Heart left ventricle (tissue), 16 donors: Measurements from ENCODE around the gene FOXD4L1. TPM values are rescaled to one million over a fixed set of nuclear protein-coding genes. Genes with fewer than 3 reads are reported as not detected.
A peak's percentile ranks its signal among the peaks of the same experiment; 100 is the strongest.
"Not testable (repeated sequence)": the region's sequence is repeated elsewhere in the genome, so short reads cannot be mapped to it uniquely, and the experiment has no call there.

ENCODE experiments used
- ATAC-seq, 4 donors: fragments of 200-7000 bp; cut with Tn5 transposase; one replicate each; pipeline ENCODE4 v1.9.1; 2020 to 2022; ENCODE audit warnings: moderate library complexity in 4 of 4, mild to moderate bottlenecking in 3 of 4, moderate number of reproducible peaks in 1 of 4
- DNase-seq, 5 donors: peaks; one replicate each; pipeline ENCODE4 v3.0.0-alpha.2; 2020
- H3K27ac ChIP-seq, 12 donors: fragments of 200-600 bp; sonication (generic) in 4 of 12; one replicate each; pipeline versions ENCODE4 v1.5.0 to v1.8.0; 2016 to 2022; ENCODE audit warnings: mild to moderate bottlenecking in 2 of 12
- H3K27me3 ChIP-seq, 9 donors: fragments of 200-600 bp; sonication (generic) in 2 of 9; one replicate each; pipeline versions ENCODE4 v1.5.1 to v1.8.0; 2016 to 2022; ENCODE audit warnings: mild to moderate bottlenecking in 3 of 9
- H3K36me3 ChIP-seq, 9 donors: fragments of 200-600 bp; sonication (generic) in 2 of 9; one replicate each; pipeline versions ENCODE4 v1.5.0 to v1.8.0; 2018 to 2022; ENCODE audit warnings: mild to moderate bottlenecking in 2 of 9
- H3K4me1 ChIP-seq, 12 donors: fragments of 200-600 bp; sonication (generic) in 4 of 12; one replicate each; pipeline versions ENCODE4 v1.5.0 to v1.8.0; 2016 to 2022; ENCODE audit warnings: mild to moderate bottlenecking in 3 of 12
- H3K4me3 ChIP-seq, 12 donors: fragments of 200-600 bp; sonication (generic) in 4 of 12; one replicate each; pipeline versions ENCODE4 v1.5.0 to v1.8.0; 2017 to 2022; ENCODE audit warnings: mild to moderate bottlenecking in 9 of 12, moderate library complexity in 4 of 12
- H3K9me3 ChIP-seq, 12 donors: fragments of 200-600 bp; sonication (generic) in 4 of 12; one replicate each; pipeline versions ENCODE4 v1.5.0 to v1.8.0; 2016 to 2022; ENCODE audit warnings: mild to moderate bottlenecking in 1 of 12
- WGBS, 4 donors: extraction: QIAGEN DNeasy Blood & Tissue Kit in 2 of 4; methylation state at CpG; one replicate each; pipeline versions ENCODE4 v1.1.5 to v1.1.7; 2013 to 2018; 5-methylcytosine and 5-hydroxymethylcytosine counted together
- intact Hi-C, 10 donors: fragments of 100-400 bp; cut with DNase I; formaldehyde crosslinking; loops; one replicate each; pipeline versions ENCODE4 v1.11.1 to v1.14.2; 2022
- long read RNA-seq, 3 donors: library from polyadenylated mRNA; unstranded; transcript quantifications; one replicate each; pipeline ENCODE4 v2.0.0, GENCODE V29; 2020 to 2021
- polyA plus RNA-seq, 2 donors: library from polyadenylated mRNA; stranded (reverse); fragments of 200-250 nt; gene quantifications; one replicate each; pipeline ENCODE4 v1.2.3, GENCODE V29; 2013
- total RNA-seq, 9 donors: library from RNA; depleted of rRNA in 2 of 9; stranded (reverse); fragments of >200 nt in 2 of 9; fragmentation: NEBNext Ultra II Directional in 3 of 9; extraction: Animal tissue kit (Norgen Biotek cat#: 25700) in 3 of 9; gene quantifications; one replicate each; pipeline versions ENCODE4 v1.1.0 to v1.2.4, GENCODE V29; 2016 to 2023
- donor health status: ischemic (EF 13 %, LVEDD 7.1; RV severe dilation, severe dysfunction).
- donor health status: healthy with polysubstance abuse.
- donor health status: DM: no; HTN: yes; CAD: no.
- donor health status: DM: no; HTN: no; CAD: no.
- donor health status: ischemic (EF 25% LVEDD 6.9; RV normal size, moderate dysfunction).
- donor health status: ischemic (EF 25% LVEDD 5.7; RV mildly dilated, moderate dysfunction).
- donor health status: healthy.
- donor health status: DM: yes; HTN: yes; CAD: no.
- donor health status: ischemic (EF 35%, LVEDD 5.7; RV mildly dilated, moderate dysfunction).
- donor health status: nonischemic (EF 11% LVEDD 7.7; RV severe dilation, severe dysfunction).
- donor health status: DM: yes; HTN: yes; CAD: no.
- donor health status: PGD.
- donor health status: ischemic (EF 29% LVEDD 5.4; RV normal size, mild dysfunction).
- donor health status: nonischemic (EF 23%, LVEDD 6.1; RV moderate dilation, normal function).

FOXD4L1 gene
- under 1 TPM in 1 of 9 donors, not detected in 8; 0.09 TPM for total RNA-seq
- polyA plus RNA-seq, result under 1 TPM; 0.08 to 0.10 TPM
- long read RNA-seq, donor 1, result 0 reads
- long read RNA-seq, donor 2, result 0 reads
- long read RNA-seq, donor 3, result 0 reads

DNA sequence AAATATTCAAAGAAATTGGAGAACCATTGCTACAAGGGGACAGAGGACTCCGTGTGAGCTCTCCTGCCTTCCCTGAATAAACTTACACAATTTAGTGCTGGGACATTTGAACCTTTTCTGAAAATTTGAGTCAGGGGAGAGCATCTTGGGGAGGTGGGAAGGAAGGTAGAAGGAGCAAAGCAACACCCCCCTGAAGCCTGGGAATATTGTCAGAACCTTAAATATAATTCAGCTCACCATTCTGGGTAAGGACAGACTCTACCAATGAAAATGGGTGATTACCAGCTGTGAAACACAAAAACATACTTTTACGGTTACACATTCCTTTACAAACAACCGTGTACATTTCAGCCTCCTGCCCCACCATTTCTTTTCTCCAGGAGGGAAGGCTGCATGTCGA, at the start of gene FOXD4L1:
Gene FOXD4L1, plus strand, starts transcription at position 301 of the 400 bp plus-strand sequence. CDS start 592 bp downstream, outside the sequence.
- intact Hi-C loops, H3K9me3 ChIP-seq, H3K27ac ChIP-seq, H3K36me3 ChIP-seq, ATAC-seq, H3K4me3 ChIP-seq, DNase-seq: not testable (repeated sequence)
- peaks cover 0 to 13% (median 8%) of the 10 kb centered on the region in 12 donors for H3K4me1 ChIP-seq
- WGBS, 4 donors, result 57 to 68% (median 63%) methylated on average over 1 to 4 of the region's 4 CpGs; no CpG with 5 or more reads in 1 of the 4 donors
- peaks cover 0 to 42% (median 24%) of the 10 kb centered on the region in 9 donors for H3K27me3 ChIP-seq

DNA sequence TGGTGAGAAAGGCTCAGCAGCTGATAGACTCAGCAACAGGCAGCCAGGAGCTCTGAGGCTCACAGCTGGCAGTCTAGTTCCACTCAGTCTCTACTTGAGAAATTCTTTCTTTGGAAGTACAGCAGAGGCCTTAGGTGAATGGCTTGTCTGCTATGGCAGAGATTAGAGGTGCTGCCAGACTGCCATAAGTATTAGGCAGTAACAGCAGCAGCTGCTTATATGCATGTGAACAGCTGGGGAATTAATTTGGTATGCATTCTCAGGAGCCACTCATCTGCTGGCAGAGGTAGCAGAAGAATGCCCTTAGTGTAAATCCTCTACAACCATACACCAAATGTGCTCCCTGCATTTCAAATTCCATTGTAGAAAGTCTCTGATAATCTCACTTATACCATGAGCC, 32.7 kb upstream of the FOXD4L1 start:
- ATAC-seq, intact Hi-C loops, H3K4me1 ChIP-seq, H3K27me3 ChIP-seq, DNase-seq, H3K4me3 ChIP-seq, H3K9me3 ChIP-seq, H3K27ac ChIP-seq: not testable (repeated sequence)
- peaks cover 0 to 11% (median 0%) of the 10 kb centered on the region in 9 donors for H3K36me3 ChIP-seq

DNA sequence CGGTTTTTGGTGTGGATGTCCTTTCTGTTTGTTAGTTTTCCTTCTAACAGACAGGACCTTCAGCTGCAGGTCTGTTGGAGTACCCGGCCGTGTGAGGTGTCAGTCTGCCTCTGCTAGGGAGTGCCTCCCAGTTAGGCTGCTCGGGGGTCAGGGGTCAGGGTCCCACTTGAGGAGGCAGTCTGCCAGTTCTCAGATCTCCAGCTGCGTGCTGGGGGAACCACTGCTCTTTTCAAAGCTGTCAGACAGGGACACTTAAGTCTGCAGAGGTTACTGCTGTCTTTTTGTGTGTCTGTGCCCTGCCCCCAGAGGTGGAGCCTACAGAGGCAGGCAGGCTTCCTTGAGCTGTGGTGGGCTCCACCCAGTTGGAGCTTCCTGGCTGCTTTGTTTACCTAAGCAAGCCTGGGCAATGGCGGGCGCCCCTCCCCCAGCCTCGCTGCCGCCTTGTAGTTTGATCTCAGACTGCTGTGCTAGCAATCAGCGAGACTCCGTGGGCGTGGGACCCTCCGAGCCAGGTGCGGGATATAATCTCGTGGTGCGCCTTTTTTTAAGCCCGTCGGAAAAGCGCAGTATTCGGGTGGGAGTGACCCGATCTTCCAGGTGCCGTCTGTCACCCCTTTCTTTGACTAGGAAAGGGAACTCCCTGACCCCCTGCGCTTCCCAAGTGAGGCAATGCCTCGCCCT, 21.6 kb upstream of the FOXD4L1 start:
- H3K27me3 ChIP-seq, H3K4me3 ChIP-seq, H3K4me1 ChIP-seq, H3K36me3 ChIP-seq, H3K27ac ChIP-seq, DNase-seq, H3K9me3 ChIP-seq, ATAC-seq, intact Hi-C loops: not testable (repeated sequence)
- 81 to 93% (median 93%) methylated on average over 7 to 22 of the region's 24 CpGs for WGBS, 4 donors

DNA sequence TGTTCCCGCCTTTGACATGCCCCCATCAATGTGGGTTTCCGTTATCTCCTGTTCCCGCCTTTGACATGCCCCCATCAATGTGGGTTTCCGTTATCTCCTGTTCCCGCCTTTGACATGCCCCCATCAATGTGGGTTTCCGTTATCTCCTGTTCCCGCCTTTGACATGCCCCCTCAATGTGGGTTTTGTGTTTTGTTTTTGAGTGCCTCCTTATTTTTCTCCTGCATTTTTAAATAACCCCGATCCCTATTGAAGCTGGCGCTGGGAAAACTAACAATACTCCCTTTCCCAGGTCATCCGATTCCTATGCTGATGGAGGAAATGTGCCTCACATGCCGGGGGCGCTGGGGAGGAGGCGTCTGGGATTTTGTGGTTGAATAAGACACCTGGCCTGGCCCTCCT, 1.9 kb upstream of the FOXD4L1 start:
- H3K9me3 ChIP-seq, H3K27ac ChIP-seq, H3K4me1 ChIP-seq, DNase-seq, H3K36me3 ChIP-seq, intact Hi-C loops, H3K4me3 ChIP-seq, ATAC-seq: not testable (repeated sequence)
- H3K27me3 ChIP-seq, result peaks cover 0 to 26% (median 9%) of the 10 kb centered on the region in 9 donors
- 95 to 97% methylated on average over 13 of the region's 13 CpGs; no CpG with 5 or more reads in 2 of the 4 donors for WGBS, 4 donors

DNA sequence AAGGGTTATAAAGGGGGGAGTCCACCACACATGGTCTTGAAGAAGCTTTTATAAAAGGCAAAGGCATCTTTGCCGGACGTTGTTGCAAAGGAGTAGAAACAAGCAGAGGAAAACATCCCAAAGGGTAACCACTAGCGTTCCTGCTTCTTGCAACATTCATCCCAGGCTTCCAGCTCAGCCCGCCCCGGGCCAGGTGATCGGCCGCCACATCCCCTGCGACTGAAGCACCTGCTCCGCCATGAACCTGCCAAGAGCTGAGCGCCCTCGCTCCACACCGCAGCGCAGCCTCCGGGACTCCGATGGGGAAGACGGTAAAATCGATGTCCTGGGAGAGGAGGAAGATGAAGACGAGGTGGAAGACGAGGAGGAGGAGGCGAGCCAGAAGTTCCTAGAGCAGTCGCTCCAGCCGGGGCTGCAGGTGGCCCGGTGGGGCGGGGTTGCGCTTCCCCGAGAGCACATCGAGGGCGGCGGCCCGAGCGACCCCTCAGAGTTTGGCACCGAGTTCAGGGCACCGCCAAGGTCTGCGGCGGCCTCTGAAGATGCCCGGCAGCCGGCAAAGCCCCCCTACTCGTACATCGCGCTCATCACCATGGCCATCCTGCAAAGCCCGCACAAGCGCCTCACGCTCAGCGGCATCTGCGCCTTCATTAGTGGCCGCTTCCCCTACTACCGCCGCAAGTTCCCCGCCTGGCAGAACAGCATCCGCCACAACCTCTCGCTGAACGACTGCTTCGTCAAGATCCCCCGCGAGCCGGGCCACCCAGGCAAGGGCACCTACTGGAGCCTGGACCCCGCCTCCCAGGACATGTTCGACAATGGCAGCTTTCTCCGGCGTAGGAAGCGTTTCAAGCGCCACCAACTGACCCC, 787 bp downstream of the FOXD4L1 start:
- Histone ChIP-seq H3K27me3 (peaks cover 0 to 51% (median 32%) of the 10 kb centered on the region in 9 donors), H3K4me1 (peaks cover 0 to 22% (median 10%) of the 10 kb centered on the region in 12 donors)
- intact Hi-C loops, DNase-seq, ATAC-seq, H3K27ac ChIP-seq, H3K4me3 ChIP-seq, H3K36me3 ChIP-seq, H3K9me3 ChIP-seq: not testable (repeated sequence)
- 6 to 23% (median 8%) methylated on average over 7 to 62 of the region's 62 CpGs for WGBS, 4 donors

DNA sequence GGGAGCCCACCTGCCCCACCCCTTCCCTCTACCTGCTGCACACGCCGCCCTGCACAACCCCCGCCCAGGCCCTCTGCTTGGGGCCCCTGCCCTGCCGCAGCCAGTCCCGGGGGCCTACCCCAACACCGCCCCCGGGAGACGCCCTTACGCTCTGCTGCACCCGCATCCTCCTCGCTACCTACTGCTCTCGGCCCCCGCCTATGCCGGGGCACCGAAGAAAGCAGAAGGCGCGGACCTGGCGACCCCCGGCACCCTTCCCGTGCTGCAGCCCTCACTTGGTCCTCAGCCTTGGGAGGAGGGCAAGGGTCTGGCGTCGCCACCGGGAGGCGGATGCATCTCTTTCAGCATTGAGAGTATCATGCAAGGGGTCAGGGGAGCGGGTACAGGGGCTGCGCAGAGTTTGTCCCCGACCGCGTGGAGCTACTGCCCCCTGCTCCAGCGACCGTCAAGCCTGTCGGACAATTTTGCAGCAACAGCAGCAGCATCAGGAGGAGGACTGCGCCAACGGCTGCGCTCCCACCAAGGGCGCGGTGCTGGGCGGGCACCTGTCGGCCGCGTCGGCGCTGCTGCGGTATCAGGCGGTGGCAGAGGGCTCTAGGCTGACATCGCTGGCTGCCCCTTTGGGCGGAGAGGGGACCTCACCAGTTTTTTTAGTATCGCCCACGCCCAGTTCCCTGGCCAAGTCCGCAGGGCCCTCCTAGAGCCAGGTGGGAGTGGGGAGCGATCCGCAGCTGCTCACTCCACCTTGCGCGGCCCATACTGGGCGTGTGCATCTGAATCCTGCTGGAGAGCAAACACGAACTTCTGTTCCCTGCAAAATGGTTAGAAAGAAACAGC, 1.6 kb downstream of the FOXD4L1 start:
- peaks cover 0 to 22% (median 10%) of the 10 kb centered on the region in 12 donors for H3K4me1 ChIP-seq
- DNase-seq, intact Hi-C loops, H3K9me3 ChIP-seq, ATAC-seq, H3K4me3 ChIP-seq, H3K36me3 ChIP-seq, H3K27ac ChIP-seq: not testable (repeated sequence)
- H3K27me3 ChIP-seq, result peaks cover 0 to 55% (median 35%) of the 10 kb centered on the region in 9 donors
- 2 to 7% (median 5%) methylated on average over 9 to 53 of the region's 56 CpGs; no CpG with 5 or more reads in 1 of the 4 donors for WGBS, 4 donors

DNA sequence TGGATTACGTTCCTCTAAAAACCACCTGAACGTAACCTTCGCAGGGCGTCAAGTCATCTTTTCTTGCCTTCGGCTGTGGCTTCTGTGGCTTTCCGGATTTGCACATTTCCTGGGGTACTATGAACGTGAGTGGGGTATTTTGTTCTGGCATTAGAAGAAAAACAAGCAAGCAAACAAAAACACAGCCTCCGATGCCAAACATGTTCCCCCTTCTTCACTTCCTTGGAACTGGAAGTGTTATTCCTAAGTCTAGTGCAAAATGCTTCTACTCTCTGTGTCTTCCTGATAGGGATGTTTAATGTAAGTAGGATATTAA, 2.2 kb downstream of the FOXD4L1 start:
- ATAC-seq, H3K27ac ChIP-seq, H3K36me3 ChIP-seq, H3K9me3 ChIP-seq, H3K4me3 ChIP-seq, intact Hi-C loops, DNase-seq: not testable (repeated sequence)
- Histone ChIP-seq H3K4me1 (peaks cover 0 to 22% (median 10%) of the 10 kb centered on the region in 12 donors), H3K27me3 (peaks cover 0 to 61% (median 41%) of the 10 kb centered on the region in 9 donors)
- 20 to 49% (median 25%) methylated on average over 2 to 8 of the region's 8 CpGs; no CpG with 5 or more reads in 1 of the 4 donors for WGBS, 4 donors

DNA sequence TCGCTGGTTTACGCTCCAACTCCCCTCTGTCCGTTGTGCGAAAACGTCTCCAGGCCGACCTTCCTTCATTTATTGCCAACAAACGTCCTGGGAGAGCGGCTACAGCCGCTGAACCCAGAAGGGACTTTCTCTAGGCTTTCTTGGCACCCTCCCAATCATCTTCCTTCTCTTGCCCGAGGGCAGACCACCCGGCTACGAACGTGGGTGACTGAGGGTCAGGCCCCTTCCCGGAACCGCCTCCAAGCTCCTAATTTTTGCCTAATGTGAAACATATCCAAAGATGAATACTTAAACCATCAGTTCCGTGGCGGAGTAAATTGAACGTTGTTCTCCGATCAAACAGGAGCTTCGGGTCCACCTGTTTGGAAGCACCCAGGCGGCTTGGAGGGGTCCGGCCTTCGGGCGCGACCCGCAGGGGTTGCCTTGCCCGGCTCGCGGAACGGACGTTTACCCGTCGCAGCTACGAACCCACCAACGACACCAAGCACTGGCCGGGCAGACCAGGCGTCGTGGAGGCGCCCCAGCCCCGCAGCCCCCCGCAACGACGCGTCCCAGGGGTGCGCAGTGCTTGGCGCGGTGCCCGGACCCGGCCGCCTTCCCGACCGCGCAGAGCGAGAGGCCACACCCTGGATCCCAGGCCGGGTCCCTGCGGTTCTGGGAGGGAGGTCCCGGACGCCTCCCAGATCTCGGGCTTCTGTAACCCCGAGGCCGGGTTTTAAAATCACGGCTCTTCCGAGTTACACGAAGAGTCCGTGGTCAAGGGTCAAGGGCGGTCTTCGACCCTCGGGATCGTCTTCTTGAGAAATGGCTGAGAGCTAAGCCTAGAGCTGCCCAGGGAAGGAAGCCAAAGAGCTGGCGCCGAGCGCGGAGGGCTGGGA, 4.0 kb downstream of the FOXD4L1 start:
- H3K36me3 ChIP-seq, DNase-seq, H3K27ac ChIP-seq, H3K9me3 ChIP-seq, intact Hi-C loops: not testable (repeated sequence)
- Histone ChIP-seq H3K4me3 (peak overlapping the region; percentile 25 to 62 (median 48)), H3K4me1 (peaks cover 0 to 22% (median 10%) of the 10 kb centered on the region in 12 donors), H3K27me3 (peaks cover 0 to 73% (median 42%) of the 10 kb centered on the region in 9 donors)
- WGBS, 4 donors, result 2 to 7% (median 4%) methylated on average over 30 to 73 of the region's 73 CpGs; no CpG with 5 or more reads in 1 of the 4 donors
- peak in 3 of 4 donors; percentile 33 to 55 (median 39) for ATAC-seq
